ENCODE data around the gene MRPL2. TPM values are rescaled to one million over a fixed set of nuclear protein-coding genes. Genes with fewer than 3 reads are reported as not detected.
"Not testable (repeated sequence)": the region's sequence is repeated elsewhere in the genome, so short reads cannot be mapped to it uniquely, and the experiment has no call there.

Gene MRPL2
- total RNA-seq, 2 donors from 2014 or later: 51.6 to 65.2 TPM

- Histone ChIP-seq H3K27ac (ENCODE audit: low read depth, low read length) (no peak overlapping the region), H3K27me3 (ENCODE audit: control insufficient read depth, insufficient read depth, low read length, poor library complexity, severe bottlenecking) (no peaks in the 10 kb centered on the region), H3K36me3 (ENCODE audit: control insufficient read depth, insufficient read depth, low read length) (peaks cover 71% of the 10 kb centered on the region), H3K9me3 (ENCODE audit: control insufficient read depth, low read length) (no peaks in the 10 kb centered on the region), H3K4me1 (ENCODE audit: control insufficient read depth, insufficient read depth, low read length) (no peaks in the 10 kb centered on the region), H3K4me3 (ENCODE audit: low read length) (no peak overlapping the region), H3K9ac (ENCODE audit: extremely low read depth, low read length, poor library complexity, severe bottlenecking) (no peak overlapping the region)
- no peaks in the 10 kb centered on the region for H3K9me3 Mint-ChIP-seq
- WGBS, 2 experiments (ENCODE audit: insufficient coverage in 1 of 2, insufficient read length in 1 of 2): 96% methylated on average over 7 to 9 of the region's 9 CpGs
- H3K36me3 Mint-ChIP-seq (ENCODE audit: low read depth): peaks cover 68% of the 10 kb centered on the region
- no peaks in the 10 kb centered on the region for H3K4me1 Mint-ChIP-seq
- TF ChIP-seq CTCF (conservative IDR thresholded peaks at IDR 0.05): no peak
- no peak overlapping the region for H3K4me3 Mint-ChIP-seq
- DNase-seq: no peak
- H3K27ac Mint-ChIP-seq: no peak overlapping the region
- no peaks in the 10 kb centered on the region for H3K27me3 Mint-ChIP-seq (ENCODE audit: insufficient read depth)
Measured at GRCh38 chr6:43043310-43043709, 15.9 kb downstream of the MRPL2 start.

- H3K4me3 ChIP-seq (ENCODE audit: low read length); H3K9ac ChIP-seq (ENCODE audit: extremely low read depth, low read length, poor library complexity, severe bottlenecking); H3K4me1 Mint-ChIP-seq; H3K27ac Mint-ChIP-seq; H3K4me3 Mint-ChIP-seq; DNase-seq; H3K27me3 ChIP-seq (ENCODE audit: control insufficient read depth, insufficient read depth, low read length, poor library complexity, severe bottlenecking); H3K9me3 Mint-ChIP-seq; H3K27ac ChIP-seq (ENCODE audit: low read depth, low read length); H3K9me3 ChIP-seq (ENCODE audit: control insufficient read depth, low read length); H3K4me1 ChIP-seq (ENCODE audit: control insufficient read depth, insufficient read depth, low read length); H3K27me3 Mint-ChIP-seq (ENCODE audit: insufficient read depth): not testable (repeated sequence)
- WGBS, 2 experiments (ENCODE audit: insufficient coverage in 1 of 2, insufficient read length in 1 of 2): 93 to 94% methylated on average over 6 to 8 of the region's 8 CpGs
- peaks cover 72% of the 10 kb centered on the region for H3K36me3 ChIP-seq (ENCODE audit: control insufficient read depth, insufficient read depth, low read length)
- H3K36me3 Mint-ChIP-seq (ENCODE audit: low read depth): peaks cover 74% of the 10 kb centered on the region
Measured at GRCh38 chr6:43041475-43041874, 17.8 kb downstream of the MRPL2 start.

GRCh38 chr6:43040542-43041257 lies 18.5 kb downstream of the MRPL2 start:
- Histone ChIP-seq H3K36me3 (ENCODE audit: control insufficient read depth, insufficient read depth, low read length) (peaks cover 69% of the 10 kb centered on the region), H3K4me3 (ENCODE audit: low read length) (no peak overlapping the region), H3K27ac (ENCODE audit: low read depth, low read length) (no peak overlapping the region), H3K27me3 (ENCODE audit: control insufficient read depth, insufficient read depth, low read length, poor library complexity, severe bottlenecking) (no peaks in the 10 kb centered on the region), H3K4me1 (ENCODE audit: control insufficient read depth, insufficient read depth, low read length) (no peaks in the 10 kb centered on the region), H3K9me3 (ENCODE audit: control insufficient read depth, low read length) (no peaks in the 10 kb centered on the region), H3K9ac (ENCODE audit: extremely low read depth, low read length, poor library complexity, severe bottlenecking) (no peak overlapping the region)
- TF ChIP-seq CTCF (conservative IDR thresholded peaks at IDR 0.05): no peak
- no peak overlapping the region for H3K4me3 Mint-ChIP-seq
- H3K36me3 Mint-ChIP-seq (ENCODE audit: low read depth): peaks cover 71% of the 10 kb centered on the region
- H3K27ac Mint-ChIP-seq: no peak overlapping the region
- H3K4me1 Mint-ChIP-seq: no peaks in the 10 kb centered on the region
- WGBS, 2 experiments (ENCODE audit: insufficient coverage in 1 of 2, insufficient read length in 1 of 2): 98% methylated on average over 8 to 18 of the region's 18 CpGs
- H3K9me3 Mint-ChIP-seq: no peaks in the 10 kb centered on the region
- no peak for DNase-seq
- H3K27me3 Mint-ChIP-seq (ENCODE audit: insufficient read depth): no peaks in the 10 kb centered on the region

GRCh38 chr6:43038727-43039126 lies 20.5 kb downstream of the MRPL2 start:
- H3K9me3 Mint-ChIP-seq: no peaks in the 10 kb centered on the region
- H3K4me3 Mint-ChIP-seq: no peak overlapping the region
- no peak overlapping the region for H3K27ac Mint-ChIP-seq
- Histone ChIP-seq H3K4me3 (ENCODE audit: low read length) (no peak overlapping the region), H3K9ac (ENCODE audit: extremely low read depth, low read length, poor library complexity, severe bottlenecking) (no peak overlapping the region), H3K4me1 (ENCODE audit: control insufficient read depth, insufficient read depth, low read length) (no peaks in the 10 kb centered on the region), H3K9me3 (ENCODE audit: control insufficient read depth, low read length) (no peaks in the 10 kb centered on the region), H3K27ac (ENCODE audit: low read depth, low read length) (no peak overlapping the region), H3K36me3 (ENCODE audit: control insufficient read depth, insufficient read depth, low read length) (peaks cover 67% of the 10 kb centered on the region), H3K27me3 (ENCODE audit: control insufficient read depth, insufficient read depth, low read length, poor library complexity, severe bottlenecking) (no peaks in the 10 kb centered on the region)
- 92 to 95% methylated on average over 8 to 9 of the region's 9 CpGs for WGBS, 2 experiments (ENCODE audit: insufficient coverage in 1 of 2, insufficient read length in 1 of 2)
- DNase-seq: no peak
- no peak for TF ChIP-seq CTCF (conservative IDR thresholded peaks at IDR 0.05)
- H3K4me1 Mint-ChIP-seq: no peaks in the 10 kb centered on the region
- peaks cover 76% of the 10 kb centered on the region for H3K36me3 Mint-ChIP-seq (ENCODE audit: low read depth)
- no peaks in the 10 kb centered on the region for H3K27me3 Mint-ChIP-seq (ENCODE audit: insufficient read depth)

Measured in endodermal cell (in vitro differentiated cells).